Subcutaneous adipose tissue (tissue), 4 donors: ENCODE data around the gene CSRNP2. TPM values are rescaled to one million over a fixed set of nuclear protein-coding genes. Genes with fewer than 3 reads are reported as not detected.

ENCODE experiments used
- total RNA-seq, 4 donors: library from RNA; depleted of rRNA; stranded (reverse); fragments of >200 nt; gene quantifications; one replicate each; pipeline ENCODE4 v1.1.0, GENCODE V29; 2016
- TF ChIP-seq, protein P1 (sequence below): fragments of 450-650 bp; IDR thresholded peaks from one replicate; pipeline ENCODE4 v1.5.1; 2016; ENCODE audit warnings: low read depth, mild to moderate bottlenecking, control low read depth, antibody characterized with exemption, moderate library complexity

CSRNP2 gene
- total RNA-seq, 4 donors from 2014 or later: 19.9 to 23.6 (median 21.5) TPM

DNA sequence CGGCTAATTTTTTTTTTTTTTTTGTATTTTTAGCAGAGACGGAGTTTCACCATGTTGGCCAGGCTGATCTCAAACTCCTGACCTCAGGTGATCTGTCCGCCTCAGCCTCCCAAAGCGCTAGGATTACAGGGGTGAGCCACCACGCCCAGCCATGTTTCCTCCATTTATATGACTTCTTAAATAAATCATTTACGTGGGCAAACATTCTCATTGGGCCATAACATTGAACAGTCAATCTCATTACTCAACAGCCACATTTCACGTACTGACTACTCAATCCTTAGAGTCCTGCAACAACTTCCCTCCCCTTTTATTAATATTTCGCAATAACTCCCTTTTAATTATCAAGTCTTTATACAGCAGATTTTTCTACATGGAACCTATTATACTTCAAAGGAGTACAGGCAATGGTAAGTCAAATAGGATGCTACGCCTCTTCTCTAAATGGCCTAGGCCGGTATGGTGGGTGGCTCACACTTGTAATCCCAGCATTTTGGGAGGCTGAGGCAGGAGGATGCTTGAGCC, 7.4 kb upstream of the CSRNP2 start:
- TF ChIP-seq, protein P1, sequence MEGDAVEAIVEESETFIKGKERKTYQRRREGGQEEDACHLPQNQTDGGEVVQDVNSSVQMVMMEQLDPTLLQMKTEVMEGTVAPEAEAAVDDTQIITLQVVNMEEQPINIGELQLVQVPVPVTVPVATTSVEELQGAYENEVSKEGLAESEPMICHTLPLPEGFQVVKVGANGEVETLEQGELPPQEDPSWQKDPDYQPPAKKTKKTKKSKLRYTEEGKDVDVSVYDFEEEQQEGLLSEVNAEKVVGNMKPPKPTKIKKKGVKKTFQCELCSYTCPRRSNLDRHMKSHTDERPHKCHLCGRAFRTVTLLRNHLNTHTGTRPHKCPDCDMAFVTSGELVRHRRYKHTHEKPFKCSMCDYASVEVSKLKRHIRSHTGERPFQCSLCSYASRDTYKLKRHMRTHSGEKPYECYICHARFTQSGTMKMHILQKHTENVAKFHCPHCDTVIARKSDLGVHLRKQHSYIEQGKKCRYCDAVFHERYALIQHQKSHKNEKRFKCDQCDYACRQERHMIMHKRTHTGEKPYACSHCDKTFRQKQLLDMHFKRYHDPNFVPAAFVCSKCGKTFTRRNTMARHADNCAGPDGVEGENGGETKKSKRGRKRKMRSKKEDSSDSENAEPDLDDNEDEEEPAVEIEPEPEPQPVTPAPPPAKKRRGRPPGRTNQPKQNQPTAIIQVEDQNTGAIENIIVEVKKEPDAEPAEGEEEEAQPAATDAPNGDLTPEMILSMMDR: no peak

DNA sequence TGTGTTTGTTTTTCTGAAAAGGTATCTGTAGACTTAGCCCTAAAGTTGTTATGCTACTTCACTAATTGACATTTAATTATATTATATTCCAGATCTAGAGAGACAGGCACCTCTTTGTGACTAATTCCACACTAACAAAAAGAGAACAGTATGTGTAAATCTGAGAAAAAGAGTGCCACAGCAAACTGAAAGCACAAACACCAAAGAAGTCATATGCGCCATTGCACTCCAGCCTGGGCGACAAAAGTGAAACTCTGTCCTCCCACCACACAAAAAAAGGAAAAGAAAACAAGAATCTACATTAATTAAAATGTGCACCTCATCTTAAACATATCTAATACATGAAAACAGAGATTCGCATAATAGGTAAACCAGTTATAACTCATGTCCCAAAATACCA, 4.4 kb upstream of the CSRNP2 start:
- TF ChIP-seq, protein P1: no peak

DNA sequence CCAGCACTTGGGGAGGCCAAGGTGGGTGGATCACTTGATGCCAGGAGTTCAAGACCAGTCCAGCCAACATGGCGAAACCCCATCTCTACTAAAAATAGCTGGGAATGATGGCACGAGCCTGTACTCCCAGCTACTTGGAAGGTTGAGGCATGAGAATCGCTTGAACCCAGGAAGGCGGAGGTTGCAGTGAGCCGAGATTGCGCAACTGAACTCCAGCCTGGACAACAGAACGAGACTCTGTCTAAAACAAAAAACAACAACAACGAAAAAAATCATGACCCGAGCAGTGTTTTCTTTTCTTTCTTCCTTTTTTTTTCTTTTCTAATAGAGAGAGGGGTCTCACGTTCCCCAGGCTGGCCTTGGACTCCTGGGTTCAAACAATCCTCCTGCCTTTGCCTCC, 3.5 kb upstream of the CSRNP2 start:
- TF ChIP-seq, protein P1: no peak

DNA sequence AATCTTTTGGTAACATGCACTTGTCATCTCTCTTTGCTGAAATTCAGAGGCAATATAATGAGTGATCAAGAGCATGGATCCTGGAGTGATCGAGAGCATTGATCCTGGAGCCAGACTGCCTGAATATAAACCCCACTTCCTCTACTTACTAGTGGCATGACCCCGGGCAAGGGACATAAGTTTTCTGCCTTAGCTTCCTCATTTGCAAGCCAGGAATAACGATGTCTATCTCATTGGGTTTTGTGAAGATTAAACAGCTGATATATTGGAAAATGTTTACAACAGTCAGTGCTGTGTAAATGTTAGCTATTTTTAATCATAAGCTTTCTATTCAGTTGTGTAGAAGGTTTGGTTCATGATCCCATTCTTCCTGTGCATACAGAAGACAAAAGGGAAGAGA, 2.4 kb upstream of the CSRNP2 start:
- TF ChIP-seq, protein P1: no peak

DNA sequence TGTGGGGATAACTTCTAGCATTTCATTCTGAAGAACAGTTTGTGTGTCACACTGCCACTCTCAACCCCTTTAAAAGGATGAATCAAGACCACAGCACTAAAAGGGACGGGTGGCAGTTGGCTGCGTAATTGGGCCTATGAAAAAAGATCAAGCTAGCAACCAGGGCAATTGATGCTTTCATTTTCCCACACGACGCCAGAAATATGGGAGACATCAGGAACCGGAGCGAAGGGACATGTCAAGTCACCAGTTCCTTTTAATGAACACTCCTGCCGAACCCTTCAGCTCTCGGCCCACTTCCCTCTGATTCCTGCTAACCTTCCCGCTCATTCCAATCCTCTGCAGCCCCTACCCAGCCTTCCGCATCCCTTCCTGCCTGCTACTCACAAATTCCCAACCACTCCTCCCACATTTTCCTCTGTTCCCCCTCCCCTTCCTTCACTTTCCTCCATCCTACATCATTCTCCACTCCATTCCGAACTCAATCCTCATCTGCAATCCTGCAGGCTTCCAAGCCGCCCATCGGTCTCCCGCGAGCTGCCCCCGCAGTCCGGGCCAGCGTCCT, 753 bp downstream of the CSRNP2 start:
- TF ChIP-seq, protein P1: no peak

DNA sequence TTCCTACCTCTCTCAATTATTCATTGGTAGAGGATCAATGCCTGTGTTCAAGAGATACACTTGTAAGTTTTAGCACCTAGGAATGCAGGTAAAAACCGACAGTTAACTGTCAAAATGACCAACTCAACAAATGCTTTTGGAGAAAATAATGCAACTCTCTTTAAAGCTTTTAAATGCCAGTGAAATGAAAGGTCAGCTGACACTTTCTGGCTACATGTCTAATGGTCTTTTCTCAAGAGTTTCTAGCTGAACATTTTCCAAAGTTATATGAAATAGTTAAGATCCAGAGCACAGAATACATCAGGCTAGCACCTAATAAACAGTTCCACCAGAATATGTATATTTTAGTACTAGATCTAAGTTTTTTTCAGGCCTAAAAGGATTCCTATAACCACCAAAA, 2.0 kb downstream of the CSRNP2 start:
- TF ChIP-seq, protein P1: no peak

DNA sequence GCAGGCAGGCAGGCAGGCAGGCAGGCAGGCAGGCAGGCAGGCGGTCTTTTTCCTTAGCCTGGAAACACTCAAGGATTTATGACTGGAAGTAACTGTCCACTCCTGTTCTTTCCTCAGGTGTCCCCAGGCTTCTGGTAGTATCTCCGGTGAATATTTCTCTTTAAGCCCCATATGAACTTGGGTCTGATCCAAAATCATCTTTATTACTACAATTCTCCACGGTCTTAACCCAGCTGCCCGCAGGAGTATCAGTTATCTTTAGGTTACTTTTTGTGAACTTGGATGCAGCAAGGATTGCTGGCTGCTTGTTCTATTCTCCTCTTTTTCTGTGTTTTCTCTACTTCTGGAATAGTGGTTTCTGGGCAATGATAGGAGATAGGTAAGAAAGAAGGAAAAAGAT, 3.3 kb downstream of the CSRNP2 start:
- TF ChIP-seq, protein P1: no peak
